Measurements from ENCODE around the gene PIK3R5. TPM values are rescaled to one million over a fixed set of nuclear protein-coding genes. Genes with fewer than 3 reads are reported as not detected.
A peak's percentile ranks its signal among the peaks of the same experiment; 100 is the strongest.

PIK3R5 gene
- total and polyA plus RNA-seq, 2 donors (not counting 1 experiment from before 2014, with no cell fraction given) = 0.15 TPM; not detected in 1

DNA sequence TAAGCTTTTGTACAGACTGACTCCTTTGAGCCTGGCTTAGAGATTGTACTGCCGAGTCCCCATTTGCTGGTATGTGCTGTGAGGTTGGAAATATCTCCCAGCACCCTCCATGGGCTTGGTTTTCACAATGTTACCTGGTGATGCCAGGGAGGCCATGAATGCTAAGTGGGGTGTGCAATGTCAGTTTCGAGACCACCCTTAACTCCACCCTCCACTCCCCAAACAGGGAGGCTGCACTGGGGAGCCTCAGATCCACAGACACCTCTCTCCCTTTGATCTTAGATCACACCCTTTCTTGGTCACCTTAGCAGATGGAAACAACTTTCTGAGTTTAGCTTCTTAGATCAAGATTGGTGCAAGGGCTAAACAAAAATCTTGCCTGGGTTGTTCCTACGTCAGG, 69.4 kb downstream of the PIK3R5 start:
- no peaks in the 10 kb centered on the region for H3K27me3 ChIP-seq (ENCODE audit: control insufficient read depth, insufficient read depth, low read length)
- no peak overlapping the region for H3K27ac ChIP-seq (ENCODE audit: insufficient read depth, low read length)
- no peak overlapping the region for H3K4me2 ChIP-seq (ENCODE audit: extremely low read depth, insufficient read depth, low read length)
- no peak for DNase-seq (ENCODE audit: low read depth in 2 of 2)
- no peaks in the 10 kb centered on the region for H4K20me1 ChIP-seq (ENCODE audit: control insufficient read depth, extremely low read depth, insufficient read depth, low read length)
- no peak overlapping the region for H3K9ac ChIP-seq (ENCODE audit: insufficient read depth, low read length)
- TF ChIP-seq EZH2 (IDR thresholded peaks at IDR 0.05; ENCODE audit: low read length, missing control alignments) (no peak), CTCF (conservative IDR thresholded peaks at IDR 0.05 in 1 of 2, IDR thresholded peaks at IDR 0.05 in 1 of 2; ENCODE audit: low read depth in 1 of 2, low read length in 2 of 2) (no peak)
- H3K4me1 ChIP-seq (ENCODE audit: control insufficient read depth, extremely low read depth, insufficient read depth, low read length) = no peaks in the 10 kb centered on the region
- H3K9me3 ChIP-seq (ENCODE audit: control insufficient read depth, insufficient read depth, low read depth, low read length) = no peaks in the 10 kb centered on the region
- no peak overlapping the region for H3K4me3 ChIP-seq (replicated peaks in 1 of 4; ENCODE audit: control extremely low read depth in 1 of 4, insufficient read depth in 1 of 4, low read depth in 3 of 4, low read length in 4 of 4)
- H3K79me2 ChIP-seq (ENCODE audit: control insufficient read depth, insufficient read depth, low read length) = no peaks in the 10 kb centered on the region
- H3K36me3 ChIP-seq (ENCODE audit: control insufficient read depth, insufficient read depth, low read length) = no peaks in the 10 kb centered on the region
- no peak overlapping the region for H2AFZ ChIP-seq (ENCODE audit: low read length)

DNA sequence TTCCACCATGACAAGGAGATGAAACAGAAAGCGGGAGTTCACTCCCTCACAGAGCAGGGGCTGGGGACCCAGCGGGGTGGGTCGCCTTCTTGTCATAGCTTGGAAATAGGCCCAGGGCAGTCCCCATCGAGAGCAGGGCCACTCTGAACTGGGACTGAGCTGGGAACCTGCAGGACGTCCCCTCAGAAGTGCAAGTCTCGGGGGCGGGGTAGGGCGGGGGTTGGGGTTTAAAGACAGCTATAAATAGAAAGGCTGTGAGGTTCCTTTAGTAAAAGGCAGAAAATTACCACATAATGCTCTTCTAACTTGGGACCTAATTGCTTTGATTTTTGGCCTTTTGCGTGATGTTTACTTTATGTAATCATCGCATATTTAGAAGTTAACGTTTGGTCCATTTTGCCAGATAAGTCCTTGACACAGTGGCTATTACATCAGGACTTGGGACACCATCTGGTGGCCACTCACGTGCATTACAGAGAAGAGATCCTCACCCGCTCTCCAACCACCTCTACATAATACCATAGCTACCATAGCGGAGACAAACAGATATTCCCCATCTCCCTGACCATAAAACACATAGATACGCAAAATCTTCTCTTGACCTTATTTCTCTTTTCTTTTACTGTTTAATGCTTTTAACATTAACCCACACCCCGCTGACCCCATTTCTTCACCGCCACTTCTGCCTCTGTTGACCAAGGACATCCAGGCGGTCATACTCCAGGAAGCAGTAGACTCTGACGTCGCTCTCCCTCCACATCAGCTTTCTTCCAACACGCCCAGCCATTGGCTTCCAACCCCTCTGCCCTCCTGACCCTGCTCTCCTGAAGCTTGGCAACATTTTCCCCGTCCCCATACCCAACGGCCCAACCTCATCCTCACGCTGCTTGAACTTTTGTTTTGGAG, 70.6 kb downstream of the PIK3R5 start:
- Histone ChIP-seq H3K79me2 (ENCODE audit: control insufficient read depth, insufficient read depth, low read length) (no peaks in the 10 kb centered on the region), H3K4me2 (ENCODE audit: extremely low read depth, insufficient read depth, low read length) (no peak overlapping the region), H3K9ac (ENCODE audit: insufficient read depth, low read length) (no peak overlapping the region), H3K36me3 (ENCODE audit: control insufficient read depth, insufficient read depth, low read length) (no peaks in the 10 kb centered on the region), H3K4me3 (replicated peaks in 1 of 4; ENCODE audit: control extremely low read depth in 1 of 4, insufficient read depth in 1 of 4, low read depth in 3 of 4, low read length in 4 of 4) (peak overlapping the region in 1 of 4 experiments; percentile 2), H3K9me3 (ENCODE audit: control insufficient read depth, insufficient read depth, low read depth, low read length) (no peaks in the 10 kb centered on the region), H3K27ac (ENCODE audit: insufficient read depth, low read length) (no peak overlapping the region), H3K27me3 (ENCODE audit: control insufficient read depth, insufficient read depth, low read length) (no peaks in the 10 kb centered on the region), H4K20me1 (ENCODE audit: control insufficient read depth, extremely low read depth, insufficient read depth, low read length) (no peaks in the 10 kb centered on the region), H3K4me1 (ENCODE audit: control insufficient read depth, extremely low read depth, insufficient read depth, low read length) (no peaks in the 10 kb centered on the region), H2AFZ (ENCODE audit: low read length) (no peak overlapping the region)
- TF ChIP-seq EZH2 (IDR thresholded peaks at IDR 0.05; ENCODE audit: low read length, missing control alignments) = no peak
- peak; percentile 77 to 91 for TF ChIP-seq CTCF (conservative IDR thresholded peaks at IDR 0.05 in 1 of 2, IDR thresholded peaks at IDR 0.05 in 1 of 2; ENCODE audit: low read depth in 1 of 2, low read length in 2 of 2)
- peak; percentile 59 to 73 for DNase-seq (ENCODE audit: low read depth in 2 of 2)

DNA sequence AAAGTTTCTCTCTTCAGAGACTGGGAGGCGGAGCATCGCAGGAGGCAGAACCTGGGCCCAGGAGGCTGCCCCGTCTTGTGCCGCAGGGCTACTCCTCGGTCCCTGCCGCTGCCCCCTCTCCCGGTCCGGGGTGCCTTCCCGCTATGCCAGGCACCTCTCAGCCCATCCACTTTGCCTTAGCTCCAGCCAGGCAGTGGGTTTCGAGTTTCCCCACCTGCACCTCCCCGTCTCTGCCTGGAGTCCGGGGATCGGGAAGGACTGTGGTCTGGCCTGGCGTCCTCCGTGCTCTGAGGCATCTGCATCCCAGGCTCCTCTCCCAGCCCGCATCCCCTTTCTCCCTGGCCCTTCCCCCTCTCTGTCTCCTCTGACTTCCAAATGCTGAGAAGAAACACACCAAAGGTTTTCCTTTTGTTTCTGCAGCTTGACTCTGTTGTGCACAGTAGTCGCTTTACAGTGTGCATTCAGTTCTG, 71.3 kb downstream of the PIK3R5 start:
- Histone ChIP-seq H3K9me3 (ENCODE audit: control insufficient read depth, insufficient read depth, low read depth, low read length) (no peaks in the 10 kb centered on the region), H3K4me3 (replicated peaks in 1 of 4; ENCODE audit: control extremely low read depth in 1 of 4, insufficient read depth in 1 of 4, low read depth in 3 of 4, low read length in 4 of 4) (no peak overlapping the region), H3K36me3 (ENCODE audit: control insufficient read depth, insufficient read depth, low read length) (no peaks in the 10 kb centered on the region), H4K20me1 (ENCODE audit: control insufficient read depth, extremely low read depth, insufficient read depth, low read length) (no peaks in the 10 kb centered on the region), H3K27me3 (ENCODE audit: control insufficient read depth, insufficient read depth, low read length) (no peaks in the 10 kb centered on the region), H3K27ac (ENCODE audit: insufficient read depth, low read length) (no peak overlapping the region), H2AFZ (ENCODE audit: low read length) (no peak overlapping the region), H3K4me2 (ENCODE audit: extremely low read depth, insufficient read depth, low read length) (no peak overlapping the region), H3K4me1 (ENCODE audit: control insufficient read depth, extremely low read depth, insufficient read depth, low read length) (no peaks in the 10 kb centered on the region), H3K9ac (ENCODE audit: insufficient read depth, low read length) (no peak overlapping the region), H3K79me2 (ENCODE audit: control insufficient read depth, insufficient read depth, low read length) (no peaks in the 10 kb centered on the region)
- no peak for DNase-seq (ENCODE audit: low read depth in 2 of 2)
- TF ChIP-seq CTCF (conservative IDR thresholded peaks at IDR 0.05 in 1 of 2, IDR thresholded peaks at IDR 0.05 in 1 of 2; ENCODE audit: low read depth in 1 of 2, low read length in 2 of 2) (no peak), EZH2 (IDR thresholded peaks at IDR 0.05; ENCODE audit: low read length, missing control alignments) (no peak)

Data from fibroblast of lung (primary cell).